ENCODE data around the gene PDXK.

The PDXK gene

GRCh38 chr21:43779660-43780059, 60.7 kb downstream of the PDXK start:
- Mint-ChIP-seq H3K27me3 (no peaks in the 10 kb centered on the region), H3K9me3 (no peaks in the 10 kb centered on the region), H3K27ac (no peak overlapping the region), H3K4me3 (no peak overlapping the region), H3K4me1 (peaks cover 66% of the 10 kb centered on the region), H3K36me3 (peaks cover 5% of the 10 kb centered on the region)
- DNase-seq = no peak
- CTCF ChIA-PET = no interaction called here

DNA sequence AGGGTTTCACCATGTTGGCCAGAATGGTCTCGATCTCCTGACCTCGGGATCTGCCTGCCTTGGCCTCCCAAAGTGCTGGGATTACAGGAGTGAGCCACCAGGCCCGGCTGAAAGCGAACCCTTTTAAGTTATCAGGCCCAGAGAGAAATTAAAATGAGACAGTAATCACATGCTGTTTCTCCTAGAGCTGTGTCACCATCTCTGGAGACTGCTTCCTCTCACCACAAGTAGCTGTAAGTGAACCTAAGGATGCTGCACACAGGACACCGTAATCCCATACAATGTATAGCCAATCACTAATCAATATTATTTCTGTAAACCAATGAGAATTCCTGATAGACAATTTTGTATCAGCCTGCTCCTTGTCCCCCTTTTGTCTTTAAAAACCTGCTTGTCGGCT, 62.9 kb downstream of the PDXK start:
- peaks cover 58% of the 10 kb centered on the region for H3K4me1 Mint-ChIP-seq
- H3K27ac Mint-ChIP-seq = no peak overlapping the region
- H3K9me3 Mint-ChIP-seq = no peaks in the 10 kb centered on the region
- no peaks in the 10 kb centered on the region for H3K36me3 Mint-ChIP-seq
- peaks cover 4% of the 10 kb centered on the region for H3K27me3 Mint-ChIP-seq
- no peak for DNase-seq
- no peak overlapping the region for H3K4me3 Mint-ChIP-seq
- CTCF ChIA-PET = interaction anchor here (0.6 kb wide), 1 partner anchor 10 kb away, joined by 3 read pairs; no protein-coding TSS in a partner anchor

GRCh38 chr21:43782431-43783097, 63.6 kb downstream of the PDXK start:
- DNase-seq = no peak
- Mint-ChIP-seq H3K4me3 (no peak overlapping the region), H3K4me1 (peaks cover 55% of the 10 kb centered on the region), H3K9me3 (no peaks in the 10 kb centered on the region), H3K27me3 (peaks cover 4% of the 10 kb centered on the region), H3K36me3 (no peaks in the 10 kb centered on the region), H3K27ac (peak overlapping the region; percentile 37)
- CTCF ChIA-PET = interaction anchor here (0.6 kb wide), 1 partner anchor 11 kb away, joined by 3 read pairs; no protein-coding TSS in a partner anchor

GRCh38 chr21:43783098-43783700, 64.3 kb downstream of the PDXK start:
- Mint-ChIP-seq H3K4me1 (peaks cover 49% of the 10 kb centered on the region), H3K27ac (no peak overlapping the region), H3K4me3 (no peak overlapping the region), H3K36me3 (no peaks in the 10 kb centered on the region), H3K27me3 (peaks cover 4% of the 10 kb centered on the region), H3K9me3 (no peaks in the 10 kb centered on the region)
- DNase-seq = no peak
- CTCF ChIA-PET = no interaction called here

DNA sequence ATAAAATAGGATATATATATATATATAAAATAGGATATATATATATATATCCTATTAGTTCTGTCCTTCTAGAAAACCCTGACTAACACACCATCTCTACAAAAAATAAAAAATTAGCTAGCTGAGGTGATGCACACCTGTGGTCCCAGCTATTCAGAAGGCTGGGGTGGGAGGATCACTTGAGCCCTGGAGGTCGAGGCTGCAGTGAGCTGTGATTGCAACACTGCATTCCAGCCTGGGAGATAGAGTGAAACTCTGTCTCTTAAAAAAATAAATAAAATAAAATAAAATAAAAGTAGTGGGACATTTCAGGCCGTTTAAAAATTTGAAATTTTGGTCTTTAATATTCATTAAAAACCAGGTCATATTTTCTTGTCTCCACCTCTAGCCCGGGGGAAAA, 66.2 kb downstream of the PDXK start:
- no peak overlapping the region for H3K27ac Mint-ChIP-seq
- peaks cover 43% of the 10 kb centered on the region for H3K4me1 Mint-ChIP-seq
- H3K27me3 Mint-ChIP-seq = peaks cover 4% of the 10 kb centered on the region
- no peaks in the 10 kb centered on the region for H3K36me3 Mint-ChIP-seq
- no peaks in the 10 kb centered on the region for H3K9me3 Mint-ChIP-seq
- H3K4me3 Mint-ChIP-seq = no peak overlapping the region
- no peak for DNase-seq
- CTCF ChIA-PET = no interaction called here

GRCh38 chr21:43786300-43786806, 67.4 kb downstream of the PDXK start:
- H3K4me1 Mint-ChIP-seq = peaks cover 46% of the 10 kb centered on the region
- no peak for DNase-seq
- H3K27me3 Mint-ChIP-seq = peaks cover 4% of the 10 kb centered on the region
- H3K27ac Mint-ChIP-seq = no peak overlapping the region
- no peaks in the 10 kb centered on the region for H3K9me3 Mint-ChIP-seq
- H3K4me3 Mint-ChIP-seq = no peak overlapping the region
- CTCF ChIA-PET = no interaction called here
- H3K36me3 Mint-ChIP-seq = peaks cover 4% of the 10 kb centered on the region

- H3K27ac Mint-ChIP-seq = no peak overlapping the region
- H3K36me3 Mint-ChIP-seq = peaks cover 6% of the 10 kb centered on the region
- H3K9me3 Mint-ChIP-seq = no peaks in the 10 kb centered on the region
- H3K4me1 Mint-ChIP-seq = peaks cover 46% of the 10 kb centered on the region
- DNase-seq = no peak
- H3K4me3 Mint-ChIP-seq = no peak overlapping the region
- peaks cover 4% of the 10 kb centered on the region for H3K27me3 Mint-ChIP-seq
- CTCF ChIA-PET = no interaction called here
These were observed 68.0 kb downstream of the PDXK start for GRCh38 chr21:43786807-43787440.

GRCh38 chr21:43789276-43790009, 70.5 kb downstream of the PDXK start, which contains the start of gene RRP1:
Gene RRP1, plus strand, starts transcription at chr21:43789577. Its CDS starts 53 bp downstream, at chr21:43789630.
- CTCF ChIA-PET = interaction anchor here (0.7 to 1.4 kb wide), 3 partner anchors 20 to 133 kb away, joined by 3 read pairs; no protein-coding TSS in a partner anchor
- Mint-ChIP-seq H3K27me3 (peaks cover 4% of the 10 kb centered on the region), H3K4me1 (peaks cover 27% of the 10 kb centered on the region)

DNA sequence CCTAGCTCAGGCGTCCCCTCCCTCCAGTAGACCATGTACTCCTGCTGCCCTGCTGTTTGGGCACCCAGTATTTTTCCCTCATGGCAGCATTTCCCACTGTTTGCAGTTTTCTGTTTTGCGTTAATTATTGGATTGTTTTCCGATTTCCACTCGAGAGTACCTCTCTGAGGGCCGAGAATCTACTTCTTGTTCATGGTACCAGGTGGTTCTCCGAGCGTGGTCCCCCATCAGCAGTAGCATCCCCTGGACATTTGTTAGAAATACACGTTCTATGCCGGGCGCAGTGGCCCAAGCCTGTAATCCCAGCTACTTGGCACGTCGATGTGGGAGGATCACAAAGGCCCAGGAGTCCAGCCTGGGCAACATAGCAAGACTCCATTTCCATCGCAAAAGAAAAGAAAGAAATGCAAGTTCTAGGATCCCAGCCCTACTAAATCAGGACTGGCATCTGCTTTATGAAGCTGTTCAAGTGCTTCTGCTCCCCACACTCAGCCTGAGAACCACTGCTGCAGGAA, 71.1 kb downstream of the PDXK start:
- Mint-ChIP-seq H3K36me3 (peaks cover 24% of the 10 kb centered on the region), H3K27ac (peak overlapping the region; percentile 90), H3K27me3 (peaks cover 4% of the 10 kb centered on the region), H3K4me1 (peaks cover 27% of the 10 kb centered on the region), H3K4me3 (peak overlapping the region; percentile 94), H3K9me3 (no peaks in the 10 kb centered on the region)
- CTCF ChIA-PET = interaction anchor here (0.7 to 1.4 kb wide), 3 partner anchors 19 to 132 kb away, joined by 3 read pairs; no protein-coding TSS in a partner anchor
- no peak for DNase-seq

More at GRCh38 chr21:43789276-43790009, 70.5 kb downstream of the PDXK start, which contains the start of gene RRP1:
- no peaks in the 10 kb centered on the region for H3K9me3 Mint-ChIP-seq
- peak; percentile 91 for DNase-seq
- H3K36me3 Mint-ChIP-seq = peaks cover 23% of the 10 kb centered on the region
- peak within 1 kb of the TSS; percentile 94 for H3K4me3 Mint-ChIP-seq
- peak within 1 kb of the TSS; percentile 90 for H3K27ac Mint-ChIP-seq

DNA sequence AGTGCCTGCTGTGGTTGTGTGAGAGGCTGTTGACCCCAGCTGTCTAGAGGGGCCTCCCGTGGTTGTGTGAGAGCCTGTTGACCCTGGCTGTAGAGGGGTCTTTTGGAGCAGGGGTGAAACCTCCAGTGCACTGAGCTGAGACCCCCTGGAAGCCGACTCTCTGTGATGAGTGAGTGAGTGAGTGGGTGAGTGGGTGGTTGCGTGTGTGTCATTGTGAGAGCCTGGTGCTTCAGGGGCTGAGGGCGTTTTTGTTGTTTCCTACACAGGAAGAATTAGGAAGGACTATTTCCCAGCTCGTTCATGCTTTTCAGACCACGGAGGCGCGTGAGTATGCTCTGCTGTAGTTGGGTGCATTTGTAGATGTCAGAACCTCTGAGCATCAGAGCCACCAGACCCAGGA, 73.5 kb downstream of the PDXK start:
- no peaks in the 10 kb centered on the region for H3K27me3 Mint-ChIP-seq
- peaks cover 25% of the 10 kb centered on the region for H3K4me1 Mint-ChIP-seq
- DNase-seq = no peak
- no peaks in the 10 kb centered on the region for H3K9me3 Mint-ChIP-seq
- CTCF ChIA-PET = interaction anchor here (1.6 kb wide), 1 partner anchor 11 kb away, joined by 3 read pairs; no protein-coding TSS in a partner anchor
- no peak overlapping the region for H3K27ac Mint-ChIP-seq
- H3K4me3 Mint-ChIP-seq = no peak overlapping the region
- peaks cover 44% of the 10 kb centered on the region for H3K36me3 Mint-ChIP-seq

GRCh38 chr21:43793243-43793642, 74.3 kb downstream of the PDXK start:
- Mint-ChIP-seq H3K27me3 (no peaks in the 10 kb centered on the region), H3K27ac (no peak overlapping the region), H3K4me1 (peaks cover 25% of the 10 kb centered on the region), H3K36me3 (peaks cover 47% of the 10 kb centered on the region), H3K4me3 (no peak overlapping the region), H3K9me3 (no peaks in the 10 kb centered on the region)
- CTCF ChIA-PET = interaction anchor here (1.6 kb wide), 1 partner anchor 10 kb away, joined by 3 read pairs; no protein-coding TSS in a partner anchor
- no peak for DNase-seq

- H3K27ac Mint-ChIP-seq = no peak overlapping the region
These were observed 75.4 kb downstream of the PDXK start for GRCh38 chr21:43794311-43794710.

GRCh38 chr21:43794857-43795256, 75.9 kb downstream of the PDXK start:
- CTCF ChIA-PET = no interaction called here
- no peak overlapping the region for H3K4me3 Mint-ChIP-seq

More at GRCh38 chr21:43794311-43794710, 75.4 kb downstream of the PDXK start:
- CTCF ChIA-PET = no interaction called here
- H3K4me1 Mint-ChIP-seq = peaks cover 17% of the 10 kb centered on the region
- no peaks in the 10 kb centered on the region for H3K27me3 Mint-ChIP-seq
- DNase-seq = no peak
- H3K9me3 Mint-ChIP-seq = no peaks in the 10 kb centered on the region
- no peak overlapping the region for H3K4me3 Mint-ChIP-seq
- H3K36me3 Mint-ChIP-seq = peaks cover 54% of the 10 kb centered on the region

More at GRCh38 chr21:43794857-43795256, 75.9 kb downstream of the PDXK start:
- no peaks in the 10 kb centered on the region for H3K9me3 Mint-ChIP-seq
- DNase-seq = no peak
- H3K27ac Mint-ChIP-seq = no peak overlapping the region
- H3K4me1 Mint-ChIP-seq = peaks cover 17% of the 10 kb centered on the region
- peaks cover 54% of the 10 kb centered on the region for H3K36me3 Mint-ChIP-seq
- H3K27me3 Mint-ChIP-seq = no peaks in the 10 kb centered on the region

Data from activated naive CD4-positive, alpha-beta T cell treated with anti-CD3 and anti-CD28 coated beads, Interleukin-2, amount 10 ng/mL, durations not matched to agents 7 days and 5 days (primary cell).